Measurements from ENCODE around the gene LRRC4C.

The LRRC4C gene

GRCh38 chr11:40328890-40329614 lies 1130.4 kb downstream of the LRRC4C start:
- no peak for DNase-seq

DNA sequence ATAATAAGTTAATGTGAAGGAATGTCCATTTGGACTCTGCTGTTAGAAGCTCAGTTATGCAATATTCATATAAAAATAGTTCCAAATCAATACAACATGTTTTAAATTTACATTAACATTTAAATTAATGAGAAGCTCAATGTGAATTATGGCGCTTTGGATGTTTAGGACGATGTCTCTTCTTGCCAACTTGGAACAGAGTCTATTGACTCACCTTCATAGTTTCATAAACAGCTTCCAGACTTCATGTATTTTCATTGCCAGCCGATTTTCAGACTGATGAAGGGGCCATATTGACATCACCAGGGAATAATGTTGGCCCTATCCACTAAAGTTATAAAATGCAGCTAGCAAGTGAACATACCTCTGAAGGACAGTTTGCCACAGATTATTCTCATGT lies 1136.2 kb downstream of the LRRC4C start:
- DNase-seq, result no peak

GRCh38 chr11:40321537-40321936 lies 1137.9 kb downstream of the LRRC4C start:
- DNase-seq, result no peak

- no peak for DNase-seq
These were observed 1143.3 kb downstream of the LRRC4C start for GRCh38 chr11:40316171-40316570.

GRCh38 chr11:40315122-40315521 lies 1144.3 kb downstream of the LRRC4C start:
- DNase-seq, result no peak

DNA sequence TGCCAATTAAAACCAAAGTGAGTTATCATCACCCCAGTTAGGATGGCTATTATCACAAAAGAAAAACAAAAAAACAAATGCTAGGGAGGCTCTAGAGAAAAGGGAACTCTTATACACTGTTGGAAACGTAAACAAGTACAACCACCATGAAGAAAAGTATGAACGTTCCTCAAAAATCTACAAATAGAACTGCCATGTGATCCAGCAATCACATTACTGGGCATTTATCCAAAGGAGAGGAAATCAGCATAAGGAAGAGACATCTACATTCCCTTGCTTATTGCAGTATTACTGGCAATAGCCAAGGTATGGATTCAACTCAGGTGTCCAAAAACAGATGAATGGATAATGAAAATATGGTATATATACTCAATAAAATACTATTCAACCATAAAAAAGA lies 1145.1 kb downstream of the LRRC4C start:
- no peak for DNase-seq

DNA sequence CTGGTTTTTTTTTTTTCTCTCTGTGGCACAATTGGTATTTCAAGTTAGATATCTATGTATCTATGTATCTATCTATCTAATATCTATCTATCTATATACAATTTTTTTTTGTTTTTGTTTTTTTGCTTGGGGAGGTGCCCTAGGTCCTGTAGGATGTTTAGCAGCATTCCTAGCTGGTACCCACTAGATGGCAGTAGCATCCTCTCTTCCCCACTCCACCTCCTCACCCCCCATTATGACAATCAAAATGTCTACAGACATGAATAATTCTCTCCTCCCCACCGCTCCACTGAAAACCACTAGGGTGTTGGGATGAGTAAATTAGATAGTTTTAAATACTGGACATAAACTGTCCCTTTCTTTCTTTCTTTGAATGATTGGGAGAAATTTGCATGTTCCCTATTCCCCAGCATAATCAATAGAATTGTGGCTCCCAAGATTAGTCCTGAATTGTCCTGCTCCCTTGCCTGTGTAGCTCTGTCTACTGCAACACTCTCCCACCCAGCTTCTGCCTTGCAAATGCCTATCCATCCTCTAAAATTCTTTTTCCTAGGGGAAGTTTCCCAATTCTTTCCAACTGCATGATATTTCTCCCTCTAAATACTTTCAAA lies 1152.4 kb downstream of the LRRC4C start:
- no peak for DNase-seq

- no peak for DNase-seq
These were observed 1156.8 kb downstream of the LRRC4C start for GRCh38 chr11:40302669-40303068.

GRCh38 chr11:40295466-40295865 lies 1164.0 kb downstream of the LRRC4C start:
- no peak for DNase-seq

DNA sequence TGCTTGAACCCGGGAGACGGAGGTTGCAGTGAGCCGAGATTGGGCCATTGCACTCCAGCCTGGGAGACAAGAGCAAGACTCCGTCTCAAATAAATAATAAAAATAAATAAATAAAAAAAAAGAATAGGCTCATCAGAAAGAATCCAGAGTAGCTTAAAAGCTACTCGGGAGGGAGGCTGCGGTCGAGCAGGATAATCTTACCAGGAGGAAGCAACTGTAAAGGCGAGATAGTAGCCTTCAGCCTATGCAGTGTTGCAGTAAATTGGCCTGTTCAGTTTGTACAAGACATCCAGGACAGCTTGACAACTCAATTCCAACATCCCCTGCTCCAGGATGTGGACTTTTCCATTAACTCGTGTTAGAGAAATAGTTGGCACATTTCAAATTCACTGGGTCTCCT lies 1164.7 kb downstream of the LRRC4C start:
- DNase-seq, result no peak

- DNase-seq, result no peak
These were observed 1165.1 kb downstream of the LRRC4C start for GRCh38 chr11:40294349-40294735.

DNA sequence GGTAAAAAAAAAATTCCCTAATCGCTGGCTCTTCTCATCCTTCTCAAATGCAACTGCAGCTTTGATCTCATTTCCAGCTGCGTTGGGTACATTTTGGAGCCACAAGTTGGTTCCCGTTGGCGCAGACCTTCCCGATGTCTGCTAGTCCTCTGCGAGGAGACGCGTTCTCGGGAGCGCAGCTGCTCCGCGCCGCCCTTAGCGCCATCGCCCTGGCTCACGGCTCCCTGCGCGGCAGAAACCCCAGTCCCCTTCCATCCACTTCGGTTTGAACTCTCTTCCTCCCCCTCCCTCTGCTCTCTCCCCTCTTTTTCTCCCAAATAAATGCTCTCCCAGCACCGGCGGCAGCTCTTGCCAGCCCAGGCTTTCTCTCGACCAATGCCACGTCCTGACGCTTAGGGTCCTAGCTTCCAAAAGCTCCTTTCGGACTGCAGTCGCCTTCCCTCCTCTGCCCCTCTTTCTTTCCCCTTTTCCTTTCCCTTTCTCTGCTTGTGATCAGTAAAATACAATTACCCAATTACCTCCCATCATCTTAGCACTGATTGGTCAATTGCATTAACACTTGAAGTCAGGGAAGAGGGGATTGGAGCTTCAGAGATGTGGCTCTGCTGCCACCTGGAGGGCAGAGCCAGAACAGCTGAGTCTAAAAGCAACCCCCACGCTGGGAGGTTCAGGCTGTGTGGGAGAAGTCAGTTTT lies 1165.7 kb downstream of the LRRC4C start:
- DNase-seq, result no peak

DNA sequence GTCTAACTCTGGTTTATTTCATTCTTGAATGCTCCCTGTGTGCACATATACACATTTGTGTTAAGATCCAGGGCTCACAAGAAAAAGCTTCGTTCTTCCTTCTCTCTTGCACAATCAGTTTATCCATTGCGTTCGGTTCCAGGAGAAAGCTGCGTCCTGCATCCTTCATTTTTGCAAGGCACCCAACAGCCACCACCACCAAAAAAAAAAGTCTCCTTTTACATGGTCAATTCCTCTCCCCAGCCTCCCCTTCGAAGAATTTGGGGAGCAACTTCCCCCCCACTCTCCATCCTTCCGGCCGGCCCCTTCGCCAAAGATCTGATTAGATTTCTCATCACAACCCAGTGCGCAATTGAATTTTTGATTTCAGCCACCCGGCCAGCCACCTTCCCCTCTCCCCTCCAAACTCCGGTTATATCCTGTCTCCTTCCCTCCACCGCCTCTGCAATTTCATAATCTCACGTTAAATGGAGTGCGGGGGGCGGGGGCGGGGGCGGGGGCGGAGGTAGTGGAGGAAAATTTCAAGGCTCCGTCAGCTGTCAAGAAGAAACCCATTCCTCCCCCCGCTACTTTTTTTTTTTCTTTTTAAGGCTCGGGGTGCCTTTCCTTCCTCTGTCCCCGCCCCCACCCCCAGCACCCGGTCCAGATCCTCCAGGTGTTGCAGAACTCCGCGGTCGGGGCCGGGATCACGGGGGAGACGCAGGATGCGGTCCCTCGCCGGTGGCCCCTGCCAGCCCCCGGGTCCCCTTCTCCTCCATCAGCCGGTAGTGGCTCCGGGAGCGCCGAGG lies 1166.5 kb downstream of the LRRC4C start:
- no peak for DNase-seq

- no peak for DNase-seq
These were observed 1167.7 kb downstream of the LRRC4C start for GRCh38 chr11:40291741-40292140.

GRCh38 chr11:40291329-40291728 lies 1168.1 kb downstream of the LRRC4C start:
- DNase-seq, result no peak

GRCh38 chr11:40290171-40290631 lies 1169.3 kb downstream of the LRRC4C start:
- DNase-seq, result no peak

GRCh38 chr11:40289370-40289769 lies 1170.1 kb downstream of the LRRC4C start:
- DNase-seq, result no peak

GRCh38 chr11:40287916-40288803 lies 1171.3 kb downstream of the LRRC4C start:
- no peak for DNase-seq

DNA sequence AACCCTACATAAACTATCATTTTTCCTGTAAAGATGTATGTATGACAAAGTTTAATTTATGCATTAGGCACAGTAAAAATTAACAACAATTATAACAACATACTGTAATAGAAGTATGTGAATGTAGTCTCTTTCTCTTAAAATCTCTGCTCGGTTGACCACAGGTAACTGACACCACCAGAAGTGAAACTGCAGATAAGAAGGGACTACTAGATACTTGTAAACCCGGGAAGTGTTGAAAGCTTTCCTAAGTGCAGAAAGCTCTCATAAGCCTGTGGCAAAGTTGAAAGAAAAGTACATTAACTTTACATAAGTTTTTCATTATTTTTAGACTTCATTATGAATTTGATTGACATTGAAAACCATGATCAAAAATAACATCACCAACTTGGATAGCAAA lies 1173.3 kb downstream of the LRRC4C start:
- DNase-seq, result no peak

GRCh38 chr11:40285558-40285957 lies 1173.9 kb downstream of the LRRC4C start:
- no peak for DNase-seq

GRCh38 chr11:40281052-40281580 lies 1178.3 kb downstream of the LRRC4C start:
- no peak for DNase-seq

Measured in activated CD8-positive, alpha-beta memory T cell treated with anti-CD3 and anti-CD28 coated beads for 24 hours (primary cell).